Stimulated activated CD4-positive, alpha-beta T cell treated with anti-CD3 and anti-CD28 coated beads, TNF-alpha, amount 100 ng/mL, for 4 hours (primary cell): Measurements from ENCODE around the gene NDUFS4.
"Not testable (repeated sequence)": the region's sequence is repeated elsewhere in the genome, so short reads cannot be mapped to it uniquely, and the experiment has no call there.

ENCODE experiments used
- DNase-seq, 3 experiments: peaks; one replicate each; pipeline ENCODE4 v3.0.0-alpha.2; 2020; ENCODE audit warnings: low read depth in 3 of 3

Gene NDUFS4

DNA sequence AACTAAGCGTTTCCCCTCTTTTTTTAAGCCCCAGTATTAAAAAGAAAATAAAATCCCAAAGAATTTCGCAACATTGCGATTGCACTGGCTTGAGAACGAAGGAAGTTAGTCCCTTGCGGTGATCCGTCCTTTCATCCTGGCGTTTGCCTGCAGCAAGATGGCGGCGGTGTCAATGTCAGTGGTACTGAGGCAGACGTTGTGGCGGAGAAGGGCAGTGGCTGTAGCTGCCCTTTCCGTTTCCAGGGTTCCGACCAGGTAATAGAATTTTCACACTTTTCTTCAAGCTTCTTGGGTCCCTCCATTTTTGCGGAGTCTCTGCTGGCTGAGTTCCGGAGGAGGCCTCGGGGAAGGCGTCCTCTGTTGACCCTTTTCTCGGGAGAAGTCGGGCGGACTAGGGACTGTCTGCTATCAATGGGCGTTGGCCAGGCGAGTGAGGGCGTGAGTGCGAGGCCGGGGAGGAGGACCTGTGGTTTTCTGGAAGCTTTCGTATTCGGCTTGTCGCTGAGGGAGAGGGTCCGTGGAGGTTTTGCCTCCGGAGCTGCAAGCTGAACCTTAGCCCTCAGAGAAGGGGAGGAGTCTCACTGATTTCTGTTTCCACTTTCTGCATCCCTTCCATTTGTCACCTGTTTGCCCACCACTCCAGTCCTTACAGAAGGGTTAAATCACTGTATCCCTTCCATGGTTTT lies at the start of gene NDUFS4:
NDUFS4 (plus strand) TSS at position 134 of the 686 bp plus-strand sequence; CDS start at position 158, 24 bp downstream.
- peak; percentile 47 to 62 (median 60) for DNase-seq

- DNase-seq: no peak
These were observed 47.9 kb upstream of the NDUFS4 start for GRCh38 chr5:53512539-53512938.

DNA sequence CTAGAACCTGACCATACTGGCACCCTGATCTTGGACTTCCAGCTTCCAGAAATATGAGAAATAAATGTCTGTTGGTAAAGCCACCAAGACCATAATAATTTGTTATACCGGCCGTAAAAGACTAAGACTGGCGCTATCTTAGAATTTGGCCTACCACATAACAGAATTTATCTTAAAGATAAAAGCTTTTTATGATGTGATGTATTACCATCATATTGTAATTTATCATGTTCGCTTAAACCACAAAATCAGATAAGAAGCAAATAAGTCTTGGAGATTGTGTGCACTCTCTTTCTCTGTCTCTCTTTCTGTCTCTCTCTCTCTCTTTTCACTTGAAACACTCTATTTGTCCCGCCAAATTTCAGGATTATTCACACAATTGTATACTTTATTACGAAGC lies 44.5 kb upstream of the NDUFS4 start:
- DNase-seq: no peak

DNA sequence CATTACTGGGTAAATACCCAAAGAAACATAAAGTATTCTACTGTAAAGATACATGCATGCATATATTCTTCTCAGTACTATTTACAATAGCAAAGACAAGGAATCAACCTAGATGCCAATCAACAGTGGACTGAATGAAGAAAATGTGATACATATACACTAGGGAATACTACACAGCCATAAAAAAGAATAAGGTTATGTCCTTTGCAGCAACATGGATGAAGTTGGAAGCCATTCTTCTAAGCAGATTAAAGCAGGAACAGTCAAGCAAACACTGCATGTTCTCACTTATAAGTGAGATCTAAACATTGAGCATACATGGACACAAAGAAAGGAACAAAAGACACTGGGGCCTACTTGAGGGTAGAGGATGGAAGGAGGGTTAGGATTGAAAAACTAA lies 39.6 kb upstream of the NDUFS4 start:
- no peak for DNase-seq

DNA sequence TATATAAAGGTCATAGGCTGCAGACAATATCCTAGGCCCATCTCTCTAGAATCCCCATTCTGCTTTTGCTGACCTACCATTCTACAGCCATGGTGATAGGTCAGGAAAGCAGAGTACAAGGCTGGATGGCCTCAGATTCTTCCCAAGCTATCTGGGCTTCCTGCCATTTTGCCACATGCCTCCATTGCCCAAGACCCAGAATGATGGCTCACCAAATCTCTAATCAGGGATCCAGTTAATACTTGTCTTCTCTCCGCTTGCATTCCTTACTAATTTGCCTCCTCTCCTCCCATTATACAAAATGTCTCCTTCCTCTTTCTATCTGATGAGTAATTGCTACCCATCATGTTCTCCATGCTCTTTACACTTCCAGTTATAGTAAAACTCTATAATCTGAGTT lies 22.7 kb upstream of the NDUFS4 start:
- no peak for DNase-seq

DNA sequence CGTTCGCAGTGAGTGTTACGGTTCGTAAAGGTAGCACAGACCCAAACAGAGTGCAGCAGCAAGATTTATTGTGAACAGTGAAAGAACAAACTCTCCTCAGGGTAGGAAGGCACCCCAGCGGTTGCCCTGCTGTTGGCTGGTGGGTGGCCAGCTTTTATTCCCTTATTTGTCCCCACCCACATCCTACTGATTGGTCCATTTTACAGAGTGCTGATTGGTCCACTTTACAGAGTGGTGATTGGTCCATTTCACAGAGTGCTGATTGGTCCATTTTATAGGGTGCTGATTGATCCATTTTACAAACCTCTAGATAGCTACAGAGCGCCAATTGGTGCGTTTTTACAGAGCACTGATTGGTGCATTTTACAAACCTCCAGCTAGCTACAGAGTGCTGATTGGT lies 19.7 kb upstream of the NDUFS4 start:
- not testable (repeated sequence) for DNase-seq

DNA sequence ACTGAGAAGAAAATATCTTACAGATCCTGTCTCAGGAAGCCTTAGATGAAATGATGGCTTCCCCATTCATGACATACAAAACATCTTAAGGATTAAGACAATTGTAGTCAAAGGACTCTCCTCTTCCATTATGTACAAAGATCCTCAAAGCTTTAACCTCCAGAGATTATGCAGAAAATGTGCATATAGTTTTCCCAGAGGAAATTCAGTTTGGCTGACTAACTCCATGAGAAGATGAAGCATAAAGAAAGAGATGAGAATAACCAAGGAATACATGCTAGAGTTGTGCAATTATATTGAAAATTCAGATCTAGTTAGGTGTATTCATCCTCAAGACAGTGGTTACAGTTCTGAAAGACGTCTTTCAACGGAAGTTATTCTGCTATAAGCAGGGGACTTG lies 18.6 kb upstream of the NDUFS4 start:
- no peak for DNase-seq

DNA sequence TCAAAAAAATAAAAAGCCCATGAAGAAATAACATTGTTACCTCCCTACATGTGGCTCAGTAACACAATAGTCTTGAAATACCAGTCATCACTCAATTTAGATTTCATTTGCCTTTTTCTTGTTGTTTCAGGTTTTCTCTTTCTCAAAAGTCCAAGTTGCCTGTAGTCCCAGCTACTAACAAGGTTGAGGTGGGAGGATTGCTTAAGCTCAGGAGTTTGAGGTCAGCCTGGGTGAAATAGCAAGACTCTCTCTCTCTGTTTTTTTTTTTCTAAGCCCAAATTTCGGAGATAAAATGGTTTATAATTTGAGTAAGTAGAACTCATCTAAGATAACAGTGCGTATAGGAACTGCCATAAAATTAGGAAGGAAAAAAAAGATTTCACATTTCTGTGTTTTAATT lies 17.5 kb upstream of the NDUFS4 start:
- no peak for DNase-seq

DNA sequence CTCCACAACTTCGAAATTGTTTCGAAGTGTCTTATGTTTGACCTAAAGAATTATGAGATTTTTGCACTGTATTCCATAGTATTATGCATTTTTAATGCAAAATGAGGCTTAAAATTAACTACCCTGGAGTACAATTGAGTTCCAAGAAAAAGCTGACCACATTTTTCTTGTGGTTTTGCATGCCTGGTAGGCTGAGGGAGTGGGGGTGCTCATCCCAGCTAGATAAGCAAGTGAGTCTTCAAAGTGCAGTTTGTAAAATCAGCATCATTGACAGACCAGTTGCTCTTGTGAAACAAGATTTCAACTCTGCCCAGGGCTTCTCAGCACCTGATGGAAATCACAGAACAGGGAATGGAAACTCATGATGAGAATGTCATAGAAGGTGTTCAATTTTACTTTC lies 17.0 kb upstream of the NDUFS4 start:
- DNase-seq: no peak

GRCh38 chr5:53545744-53546143 lies 14.7 kb upstream of the NDUFS4 start:
- no peak for DNase-seq

GRCh38 chr5:53547226-53547625 lies 13.2 kb upstream of the NDUFS4 start:
- DNase-seq: no peak

GRCh38 chr5:53548501-53548900 lies 11.9 kb upstream of the NDUFS4 start:
- DNase-seq: not testable (repeated sequence)

DNA sequence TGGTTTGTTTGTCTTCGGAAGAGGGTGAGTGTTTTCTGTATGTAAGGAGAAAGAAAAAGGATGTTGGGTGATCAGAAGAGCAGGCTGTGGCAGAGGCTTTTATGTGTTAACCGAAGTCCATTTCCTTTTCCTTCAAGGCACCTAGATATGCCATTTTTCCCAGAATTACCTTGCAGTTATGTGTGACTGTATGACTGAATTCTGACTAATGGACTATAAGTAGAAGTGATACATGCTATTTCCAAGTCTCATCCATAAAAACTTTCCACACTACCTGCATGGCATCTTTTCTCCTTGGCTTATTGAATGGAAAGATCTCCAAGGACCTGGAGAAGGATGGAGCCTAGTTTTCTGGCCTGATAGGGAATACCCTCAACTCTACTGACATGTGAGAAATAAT lies 10.6 kb upstream of the NDUFS4 start:
- no peak for DNase-seq

GRCh38 chr5:53552561-53552960 lies 7.9 kb upstream of the NDUFS4 start:
- DNase-seq: no peak

DNA sequence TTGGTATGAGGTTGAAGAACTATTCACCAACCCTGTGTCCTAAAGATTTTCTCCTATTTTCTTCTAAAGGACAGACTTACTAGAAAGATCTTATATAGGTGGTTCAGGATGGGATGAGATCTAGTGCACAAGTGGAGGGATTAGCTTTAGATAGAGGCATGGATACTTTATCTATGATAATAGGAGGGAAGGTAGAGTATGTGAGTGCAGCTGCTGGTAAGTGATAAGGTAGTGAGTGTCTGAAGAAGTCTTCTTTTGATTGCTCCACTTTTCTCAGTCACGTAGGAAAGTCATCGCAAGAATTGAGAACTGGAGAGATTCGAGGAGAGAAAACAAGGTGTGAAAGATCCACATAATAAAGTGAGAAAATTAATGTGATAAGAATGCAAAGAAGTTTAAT lies 6.0 kb upstream of the NDUFS4 start:
- no peak for DNase-seq

- no peak for DNase-seq
These were observed 5.3 kb upstream of the NDUFS4 start for GRCh38 chr5:53555160-53555559.

- DNase-seq: no peak
These were observed 4.4 kb upstream of the NDUFS4 start for GRCh38 chr5:53556001-53556400.

GRCh38 chr5:53557386-53557785 lies 3.1 kb upstream of the NDUFS4 start:
- no peak for DNase-seq

- DNase-seq: no peak
These were observed 1.5 kb upstream of the NDUFS4 start for GRCh38 chr5:53558966-53559365.

- no peak for DNase-seq
These were observed 411 bp upstream of the NDUFS4 start for GRCh38 chr5:53560028-53560427.

DNA sequence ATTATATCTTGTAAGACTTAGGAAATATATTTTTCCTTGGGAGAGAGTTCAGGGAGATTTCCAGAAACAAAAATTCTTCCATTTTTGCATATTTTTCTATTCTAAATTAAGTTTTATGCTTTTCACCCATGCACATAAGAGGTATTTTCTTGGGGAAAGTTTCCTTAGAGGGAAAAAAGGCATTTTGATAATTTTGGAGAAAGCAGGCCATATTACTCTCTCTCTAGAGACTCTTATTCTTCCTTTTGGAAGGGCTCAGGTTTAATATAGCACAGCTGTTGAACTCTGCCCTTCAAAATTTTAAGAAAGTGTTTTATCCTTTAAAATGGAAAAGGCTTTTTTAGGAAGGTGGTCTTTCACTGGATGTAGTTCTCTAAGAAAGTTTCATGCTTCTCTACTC lies 8.0 kb downstream of the NDUFS4 start:
- DNase-seq: no peak

- no peak for DNase-seq
These were observed 8.4 kb downstream of the NDUFS4 start for GRCh38 chr5:53568871-53569270.

DNA sequence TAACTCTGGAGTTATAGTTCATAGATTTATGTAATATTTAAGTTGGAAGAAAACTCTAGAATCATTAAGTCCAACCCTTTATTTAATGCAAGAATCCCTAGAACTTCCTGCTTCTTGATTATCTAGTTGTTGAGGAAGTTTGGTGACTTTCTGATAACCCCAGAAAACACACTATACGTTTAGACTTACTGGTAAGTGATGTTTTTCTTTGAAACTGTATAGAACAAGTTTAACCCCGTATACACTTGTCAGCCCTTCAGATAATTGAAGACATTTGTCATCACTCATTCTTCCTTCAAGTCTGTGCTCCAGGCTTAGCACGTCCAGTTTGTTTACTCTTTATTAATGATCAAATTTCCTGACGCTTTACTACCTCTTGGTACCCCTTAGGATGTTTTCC lies 9.0 kb downstream of the NDUFS4 start:
- DNase-seq: no peak

- no peak for DNase-seq
These were observed 11.0 kb downstream of the NDUFS4 start for GRCh38 chr5:53571403-53571802.
